ENCODE data around the gene DHH.

DHH gene

DNA sequence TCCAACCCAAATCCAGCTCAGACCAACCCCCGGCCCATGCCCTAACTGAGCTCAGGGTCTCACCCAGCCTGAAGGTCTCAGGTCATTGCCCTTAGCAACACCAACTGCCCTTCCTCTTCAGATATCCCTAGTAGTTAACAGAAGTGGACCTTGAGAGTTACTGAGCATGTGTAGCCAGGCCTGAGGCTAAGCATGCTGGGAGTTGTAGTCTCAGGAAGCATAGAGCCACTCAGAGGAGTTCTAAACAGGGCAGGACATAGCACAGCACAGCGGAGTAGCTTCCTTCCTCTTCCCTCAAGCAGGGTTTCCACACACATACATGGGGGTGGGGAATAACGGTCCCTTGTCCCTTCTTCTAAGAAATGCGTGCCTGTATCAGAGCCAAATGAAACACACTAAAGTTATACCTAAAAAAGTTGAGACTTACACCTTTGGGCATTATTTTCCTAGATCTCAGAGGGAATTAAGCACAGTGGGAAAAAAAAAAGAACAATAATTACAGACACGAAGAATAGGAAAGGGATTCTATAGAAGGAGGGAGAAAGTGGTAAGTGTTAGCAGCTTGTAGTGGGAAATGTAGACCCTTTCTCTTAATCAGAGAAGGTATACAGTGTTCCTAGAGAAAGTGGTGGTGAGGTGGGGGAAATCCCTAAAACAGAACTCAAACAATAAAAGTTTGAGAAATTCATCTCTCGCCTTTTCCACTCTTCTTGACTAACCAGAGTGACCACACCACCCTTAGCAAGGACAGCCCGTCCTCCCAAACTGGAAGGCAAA, 38.4 kb downstream of the DHH start:
- intact Hi-C loops (cut with DNase I), result no loop called here
- DNase-seq, result peak; percentile 23 to 81 (median 60)

- intact Hi-C loops (cut with DNase I), result no loop called here
- DNase-seq, result peak in 1 of 42 donors; percentile 16
Observed at GRCh38 chr12:49055092-49055491, 39.5 kb downstream of the DHH start.

GRCh38 chr12:49054524-49054923, 40.1 kb downstream of the DHH start:
- peak in 1 of 42 donors; percentile 24 for DNase-seq
- intact Hi-C loops (cut with DNase I), result no loop called here

- intact Hi-C loops (cut with DNase I), result no loop called here
- no peak for DNase-seq
Observed at GRCh38 chr12:49054096-49054495, 40.5 kb downstream of the DHH start.

DNA sequence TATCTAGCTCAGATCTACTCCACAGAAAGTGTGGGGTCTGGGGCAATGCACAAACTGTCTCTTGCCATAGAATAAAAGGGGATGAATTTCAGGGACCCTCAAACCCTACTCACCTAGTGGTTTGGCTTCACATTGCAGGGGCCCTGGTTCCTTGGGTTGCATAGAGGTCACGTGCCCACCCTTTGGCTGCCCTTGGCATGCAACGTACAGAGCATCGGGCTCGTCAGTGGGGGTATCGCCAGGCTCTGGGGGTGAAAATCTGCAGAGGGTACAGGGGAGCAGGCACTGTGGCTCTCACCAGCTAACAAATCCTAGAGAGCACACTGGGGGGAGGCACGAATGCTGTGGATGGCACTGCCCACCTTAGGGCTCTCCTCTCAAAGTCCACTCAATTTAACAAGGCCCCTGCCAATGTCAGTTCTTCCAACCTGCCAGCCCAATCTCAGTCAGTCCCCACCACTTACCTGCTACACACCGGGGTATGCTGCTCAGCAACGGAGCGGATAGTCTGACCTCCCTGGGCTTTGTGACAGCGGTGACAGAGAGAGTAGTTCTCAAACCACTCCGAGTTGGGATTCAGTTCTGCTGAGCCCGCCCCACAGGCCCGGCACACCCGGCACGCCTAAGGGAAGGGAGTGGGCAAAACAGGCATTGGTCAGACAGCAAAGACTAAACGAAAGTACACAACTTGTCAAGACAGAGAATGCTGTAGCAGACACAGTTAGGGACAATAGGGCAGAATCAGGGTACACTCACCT, 42.0 kb downstream of the DHH start:
- DNase-seq, result no peak

GRCh38 chr12:49051777-49052438, 42.7 kb downstream of the DHH start:
- intact Hi-C loops (cut with DNase I), result no loop called here
- no peak for DNase-seq

More for the DNA sequence above, 42.0 kb downstream of the DHH start:
- intact Hi-C loops (cut with DNase I), result no loop called here

DNA sequence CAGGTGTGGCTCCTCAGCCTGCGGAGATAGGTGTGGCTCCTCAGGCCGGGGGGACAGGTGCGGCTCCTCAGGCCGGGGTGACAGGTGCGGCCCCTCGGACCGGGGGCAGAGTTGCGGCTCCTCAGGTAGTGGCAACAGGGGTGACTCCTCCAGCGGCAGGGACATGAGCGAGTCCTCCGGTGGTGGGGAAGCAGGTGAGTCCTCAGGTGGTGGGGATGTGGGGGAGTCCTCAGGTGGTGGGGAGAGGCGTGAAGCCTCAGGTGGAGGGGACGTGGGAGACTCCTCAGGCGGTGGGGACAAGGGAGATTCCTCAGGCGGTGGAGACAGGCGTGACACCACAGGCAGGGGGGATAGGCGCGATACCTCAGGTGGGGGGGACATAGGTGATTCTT, 43.2 kb downstream of the DHH start:
- intact Hi-C loops (cut with DNase I), result no loop called here
- DNase-seq, result no peak

- no peak for DNase-seq
- intact Hi-C loops (cut with DNase I), result no loop called here
Observed at GRCh38 chr12:49050507-49051372, 43.9 kb downstream of the DHH start.

DNA sequence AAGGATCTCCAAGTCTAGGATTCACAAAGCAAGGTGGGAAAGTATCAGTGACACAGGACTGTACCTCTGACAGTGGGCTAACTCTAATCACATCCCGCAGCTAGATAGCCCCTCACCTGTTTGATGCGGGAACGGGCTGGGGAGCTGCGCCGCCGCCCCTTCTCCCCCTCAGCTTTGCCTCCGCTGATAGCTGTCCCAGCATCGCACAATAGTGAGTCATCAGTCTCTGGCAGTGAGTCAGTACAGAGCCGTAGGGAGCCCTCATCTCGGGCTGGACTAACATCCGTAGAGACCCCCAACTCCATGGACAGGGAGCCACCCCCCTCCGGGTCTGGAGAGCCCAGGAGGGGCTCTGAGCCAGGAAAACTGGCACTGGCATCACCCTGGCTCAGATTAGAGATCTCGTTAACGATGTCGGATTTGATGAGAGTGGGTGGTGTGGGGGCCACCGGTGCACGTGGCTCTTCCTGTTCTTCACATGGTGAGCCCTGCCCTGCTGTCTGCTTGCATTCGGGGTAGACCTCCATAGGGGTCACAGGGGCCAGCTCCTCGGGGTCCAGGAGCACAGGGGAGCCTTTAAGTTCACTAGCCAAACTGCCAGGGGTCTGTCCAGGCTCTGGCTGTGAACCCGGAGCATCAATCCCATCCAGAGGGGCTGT, 44.9 kb downstream of the DHH start:
- intact Hi-C loops (cut with DNase I), result no loop called here

GRCh38 chr12:49048953-49049352, 45.6 kb downstream of the DHH start:
- no peak for DNase-seq
- intact Hi-C loops (cut with DNase I), result no loop called here

More for the DNA sequence above, 44.9 kb downstream of the DHH start:
- DNase-seq, result peak in 39 of 42 donors; percentile 18 to 84 (median 55)

DNA sequence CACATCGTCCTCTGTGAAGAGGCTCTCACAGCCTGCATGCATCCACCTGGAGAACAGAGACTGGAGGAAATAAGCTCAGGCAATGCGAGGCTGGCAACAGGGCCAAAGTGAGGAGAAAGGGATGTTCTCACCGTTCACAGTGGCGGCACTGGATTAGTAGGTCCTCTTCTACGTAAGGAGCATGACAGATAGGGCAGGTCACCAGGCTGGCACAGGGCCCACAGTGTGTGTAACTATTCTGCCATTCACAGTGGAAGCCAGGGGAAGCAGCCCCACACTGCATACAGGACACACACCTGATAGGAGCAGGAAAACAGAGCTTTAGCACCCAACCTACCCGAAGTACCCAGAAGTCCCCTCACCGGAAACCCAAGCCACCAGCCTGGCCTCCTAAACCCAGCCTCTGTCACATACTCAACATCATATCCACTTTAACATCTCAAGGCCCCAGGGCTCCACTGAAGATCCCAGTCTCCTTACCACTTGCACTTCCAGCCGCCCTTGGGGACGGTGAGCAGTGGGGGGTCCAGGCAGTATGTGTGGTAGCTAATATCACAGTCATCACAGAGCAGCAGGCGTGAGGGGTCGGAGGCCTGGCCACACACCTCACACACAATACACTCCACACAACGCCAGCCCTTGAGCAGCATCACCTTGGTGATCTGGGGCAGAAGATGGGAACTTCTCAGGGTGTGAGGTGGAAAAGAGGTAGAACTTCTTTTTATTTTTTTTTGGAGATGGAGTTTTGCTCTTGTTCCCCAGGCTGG, 48.3 kb downstream of the DHH start:
- intact Hi-C loops (cut with DNase I), result no loop called here
- DNase-seq, result no peak

GRCh38 chr12:49044660-49045059, 49.9 kb downstream of the DHH start:
- intact Hi-C loops (cut with DNase I), result no loop called here
- no peak for DNase-seq

- intact Hi-C loops (cut with DNase I), result no loop called here
- peak; percentile 32 to 86 (median 74) for DNase-seq
Observed at GRCh38 chr12:49043856-49044258, 50.7 kb downstream of the DHH start.

- intact Hi-C loops (cut with DNase I), result no loop called here
- no peak for DNase-seq
Observed at GRCh38 chr12:49043241-49043640, 51.4 kb downstream of the DHH start.

DNA sequence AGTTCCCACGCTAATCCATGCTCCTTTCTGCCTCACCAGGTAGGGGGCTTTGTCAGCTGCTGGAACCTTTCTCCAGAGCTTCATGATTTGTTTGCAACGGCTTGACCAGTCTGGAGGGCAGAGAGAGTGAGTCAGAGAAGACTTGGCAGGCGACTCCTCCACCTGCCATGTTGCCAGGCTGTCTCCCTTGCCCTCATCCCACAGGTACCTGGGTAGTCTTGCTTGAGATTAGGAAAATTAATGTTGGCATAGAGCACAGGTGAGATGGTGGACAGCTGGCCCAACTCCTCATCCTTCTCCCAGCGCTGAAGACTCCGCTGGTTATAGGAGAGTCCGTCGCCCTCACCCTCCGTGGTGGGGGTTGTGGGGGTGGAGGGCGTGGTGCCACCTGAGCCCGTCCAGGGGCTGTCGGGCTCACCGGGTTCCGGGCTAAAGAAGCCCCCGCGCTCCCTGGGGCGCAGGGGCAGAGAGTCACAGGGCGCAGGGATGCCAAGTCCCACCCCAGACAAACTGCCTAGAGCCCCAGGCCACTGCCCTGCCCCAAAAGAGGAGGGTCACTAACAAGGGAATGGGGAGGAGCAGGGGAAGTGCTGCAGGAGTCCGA, 52.6 kb downstream of the DHH start:
- DNase-seq, result no peak
- intact Hi-C loops (cut with DNase I), result no loop called here

DNA sequence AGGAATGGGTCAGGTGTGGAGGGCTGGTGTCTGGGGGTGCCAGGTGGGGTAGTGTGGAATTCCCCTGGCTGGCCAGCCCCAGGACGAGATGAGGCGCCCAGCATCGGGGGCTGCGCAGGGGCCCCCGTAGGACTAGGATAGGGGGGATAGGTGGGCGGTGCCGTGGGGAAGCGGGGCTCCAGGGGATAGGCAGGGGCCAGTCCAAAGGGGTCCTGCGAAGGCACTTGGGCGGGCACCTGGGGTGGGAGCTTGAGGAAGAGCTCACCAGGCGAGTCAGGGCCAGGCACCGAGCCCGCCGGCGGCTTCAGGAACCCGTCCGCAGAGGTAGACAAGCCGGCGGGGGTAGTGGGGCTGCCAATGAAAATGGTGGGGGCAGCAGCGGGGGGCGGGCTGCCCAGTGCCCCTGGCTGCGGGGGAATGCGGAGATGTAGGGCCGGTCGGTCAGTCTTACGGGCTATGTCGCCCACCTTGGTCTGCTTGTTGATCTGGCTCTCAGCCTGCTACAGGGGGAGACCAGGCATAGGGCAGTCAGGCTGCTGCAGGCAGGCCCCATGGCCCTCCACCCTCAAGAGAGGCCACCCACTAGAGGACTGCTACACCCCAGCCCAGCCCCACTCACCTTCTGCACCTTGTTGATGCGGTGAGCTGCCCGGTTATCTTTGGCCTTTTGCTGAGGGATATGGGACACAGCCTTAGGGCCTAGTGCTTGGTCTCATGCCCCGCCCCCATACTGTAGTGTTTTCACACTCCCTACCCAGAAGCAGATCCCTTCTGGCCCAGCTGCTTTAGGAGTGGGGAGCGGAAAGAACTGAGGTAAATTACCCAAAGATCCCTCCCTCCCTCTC, 53.3 kb downstream of the DHH start:
- DNase-seq, result peak in 1 of 42 donors; percentile 16
- intact Hi-C loops (cut with DNase I), result no loop called here
